NCI-H2107 treated with DMSO at 0.1 percent for 48 hours (cell line): Measurements from ENCODE around the gene ATP5PB.

ENCODE experiments used
- DNase-seq: peaks from one replicate; lab custom pipeline; 2025; ENCODE audit not compliant: unreplicated experiment; lab: John Stamatoyannopoulos, UW

Gene ATP5PB

GRCh38 chr1:111446967-111447892 is 2.0 kb upstream of the ATP5PB start:
- no peak for DNase-seq

- DNase-seq: no peak
Measured at GRCh38 chr1:111448482-111448917, 764 bp upstream of the ATP5PB start.

GRCh38 chr1:111449703-111450017 is 396 bp downstream of the ATP5PB start:
- no peak for DNase-seq

GRCh38 chr1:111450185-111450584 is 921 bp downstream of the ATP5PB start:
- no peak for DNase-seq

- DNase-seq: no peak
Measured at GRCh38 chr1:111452581-111452980, 3.3 kb downstream of the ATP5PB start.

- no peak for DNase-seq
Measured at GRCh38 chr1:111453706-111454105, 4.4 kb downstream of the ATP5PB start.

- DNase-seq: no peak
Measured at GRCh38 chr1:111454859-111455641, 5.8 kb downstream of the ATP5PB start.

- DNase-seq: no peak
Measured at GRCh38 chr1:111455642-111456031, 6.4 kb downstream of the ATP5PB start.

- no peak for DNase-seq
Measured at GRCh38 chr1:111461765-111462164, 12.5 kb downstream of the ATP5PB start.

GRCh38 chr1:111462370-111463028 is 13.2 kb downstream of the ATP5PB start:
- no peak for DNase-seq

GRCh38 chr1:111463029-111463683 is 13.9 kb downstream of the ATP5PB start:
- DNase-seq: no peak

- DNase-seq: no peak
Measured at GRCh38 chr1:111465754-111466153, 16.5 kb downstream of the ATP5PB start.

- DNase-seq: no peak
Measured at GRCh38 chr1:111466480-111466879, 17.2 kb downstream of the ATP5PB start.

- no peak for DNase-seq
Measured at GRCh38 chr1:111467865-111468716, 18.8 kb downstream of the ATP5PB start.

- DNase-seq: no peak
Measured at GRCh38 chr1:111468717-111469100, 19.4 kb downstream of the ATP5PB start.

- DNase-seq: no peak
Measured at GRCh38 chr1:111469539-111469938, 20.3 kb downstream of the ATP5PB start.

GRCh38 chr1:111470596-111470995 is 21.3 kb downstream of the ATP5PB start:
- DNase-seq: no peak

- DNase-seq: no peak
Measured at GRCh38 chr1:111471012-111471411, 21.7 kb downstream of the ATP5PB start.

- DNase-seq: no peak
Measured at GRCh38 chr1:111471538-111471937, 22.3 kb downstream of the ATP5PB start.

- DNase-seq: no peak
Measured at GRCh38 chr1:111474106-111474505, 24.8 kb downstream of the ATP5PB start.
